CD4-positive, CD25-positive, alpha-beta regulatory T cell (primary cell): ENCODE measurements around the gene ISM1. TPM values are rescaled to one million over a fixed set of nuclear protein-coding genes. Genes with fewer than 3 reads are reported as not detected.

Source experiments
- ATAC-seq, 2 donors: fragments of 150-1000 bp; cut with Tn5 transposase; one replicate each; pipeline ENCODE4 v1.10.0; 2021; ENCODE audit warnings: low read depth in 2 of 2, moderate number of reproducible peaks in 2 of 2, moderate library complexity in 1 of 2
- DNase-seq, 3 donors: peaks; one replicate each; pipeline versions ENCODE4 v3.0.0 to v3.0.0-alpha.2; 2012 to 2022; ENCODE audit warnings: mixed read lengths in 1 of 3
- H3K27ac ChIP-seq: one replicate; pipeline ENCODE4 v1.7.0; 2013; ENCODE audit warnings: mild to moderate bottlenecking, low read length; ENCODE audit not compliant: insufficient read depth, poor library complexity, severe bottlenecking
- H3K27me3 ChIP-seq: one replicate; pipeline ENCODE4 v1.7.0; 2013; ENCODE audit warnings: low read length; ENCODE audit not compliant: control insufficient read depth, insufficient read depth
- H3K36me3 ChIP-seq: one replicate; pipeline ENCODE4 v1.7.0; 2013; ENCODE audit warnings: mild to moderate bottlenecking, low read length, moderate library complexity; ENCODE audit not compliant: control insufficient read depth, insufficient read depth
- H3K4me1 ChIP-seq: 2 replicates; pipeline ENCODE4 v1.7.0; 2013; ENCODE audit warnings: mild to moderate bottlenecking, low read length; ENCODE audit not compliant: insufficient read depth, control insufficient read depth, poor library complexity, severe bottlenecking
- H3K4me3 ChIP-seq: one replicate; pipeline ENCODE4 v1.7.0; 2013; ENCODE audit warnings: low read depth, mild to moderate bottlenecking, low read length, moderate library complexity
- H3K9me3 ChIP-seq, 2 experiments: 1 replicate in 1 of 2; 2 replicates in 1 of 2; pipeline ENCODE4 v1.7.0; 2013; ENCODE audit warnings: low read length in 2 of 2, mild to moderate bottlenecking in 1 of 2, moderate library complexity in 1 of 2; ENCODE audit not compliant: control insufficient read depth in 2 of 2
- H3K27ac Mint-ChIP-seq, 3 donors: one replicate each; pipeline ENCODE4 v1.8.0; 2020 to 2022; ENCODE audit warnings: mild to moderate bottlenecking in 3 of 3, mixed read lengths in 3 of 3, moderate library complexity in 2 of 3
- H3K27me3 Mint-ChIP-seq: one replicate; pipeline ENCODE4 v1.8.0; 2022; ENCODE audit warnings: mild to moderate bottlenecking, mixed read lengths
- H3K36me3 Mint-ChIP-seq: one replicate; pipeline ENCODE4 v1.8.0; 2020; ENCODE audit warnings: mixed read lengths
- H3K4me1 Mint-ChIP-seq, 4 donors: one replicate each; pipeline ENCODE4 v1.8.0; 2020 to 2022; ENCODE audit warnings: mixed read lengths in 4 of 4, mild to moderate bottlenecking in 1 of 4
- H3K4me3 Mint-ChIP-seq, 4 donors: one replicate each; pipeline ENCODE4 v1.8.0; 2020 to 2022; ENCODE audit warnings: mild to moderate bottlenecking in 4 of 4, mixed read lengths in 4 of 4, moderate library complexity in 3 of 4
- H3K9me3 Mint-ChIP-seq, 7 donors: one replicate each; pipeline ENCODE4 v1.8.0; 2020 to 2022; ENCODE audit warnings: mixed read lengths in 7 of 7, mild to moderate bottlenecking in 3 of 7, moderate library complexity in 2 of 7
- polyA plus RNA-seq, 4 donors: library from polyadenylated mRNA; unstranded; fragments of 300-500 nt; fragmentation: Illumina TruSeq; gene quantifications; one replicate each; pipeline ENCODE4 v1.2.3, GENCODE V29; 2021
- total RNA-seq: library from RNA; stranded (reverse); gene quantifications from one replicate; pipeline ENCODE4 v1.2.3, GENCODE V29; 2022

ISM1 gene
- 0.67 TPM for total RNA-seq
- polyA plus RNA-seq: 1 to 10 TPM in 1 of 4 donors, under 1 TPM in 3; 0.38 to 2.4 (median 0.67) TPM

DNA sequence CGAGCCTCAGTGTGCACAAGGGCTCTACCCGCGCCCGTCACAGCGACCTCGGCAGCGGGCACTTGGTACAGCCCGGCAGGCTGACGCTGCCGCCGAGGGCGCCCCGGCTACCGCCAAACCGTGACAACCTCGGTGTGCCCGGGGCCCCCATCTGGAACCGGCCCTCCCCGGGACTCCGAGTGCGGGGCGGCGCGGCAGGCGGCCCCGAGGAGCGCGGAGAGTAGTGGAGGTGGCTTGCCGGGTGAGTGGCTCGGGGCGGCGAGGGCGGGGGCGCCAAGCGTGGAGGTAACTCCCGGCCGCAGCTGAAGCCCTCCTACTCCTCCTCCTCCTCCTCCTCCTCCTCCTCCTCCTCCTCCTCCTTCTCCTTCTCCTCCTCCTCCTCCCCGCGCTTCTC is at the start of gene ISM1:
Gene ISM1, plus strand, starts transcription at position 371 of the 394 bp plus-strand sequence. CDS start 503 bp downstream, outside the sequence.
- Histone ChIP-seq H3K36me3 (no peaks in the 10 kb centered on the region), H3K4me1 (peaks cover 16% of the 10 kb centered on the region), H3K4me3 (no peak within 1 kb of the TSS), H3K27me3 (peaks cover 14% of the 10 kb centered on the region), H3K27ac (no peak within 1 kb of the TSS), H3K9me3 (no peaks in the 10 kb centered on the region)
- DNase-seq: peak in 2 of 3 donors; percentile 8 to 42
- H3K4me1 Mint-ChIP-seq: peaks cover 0 to 17% (median 9%) of the 10 kb centered on the region in 4 donors
- no peaks in the 10 kb centered on the region for H3K36me3 Mint-ChIP-seq
- H3K9me3 Mint-ChIP-seq: peaks cover 0 to 2% (median 0%) of the 10 kb centered on the region in 7 donors
- H3K4me3 Mint-ChIP-seq: peak within 1 kb of the TSS; percentile 82 to 92 (median 88)
- peak within 1 kb of the TSS in 2 of 3 donors; percentile 77 to 84 for H3K27ac Mint-ChIP-seq
- peaks cover 60% of the 10 kb centered on the region for H3K27me3 Mint-ChIP-seq
- ATAC-seq: peak; percentile 37 to 39

GRCh38 chr20:13173201-13173600 is 47.9 kb upstream of the ISM1 start:
- H3K27me3 ChIP-seq: no peaks in the 10 kb centered on the region
- Mint-ChIP-seq H3K27me3 (peaks cover 8% of the 10 kb centered on the region), H3K9me3 (peaks cover 0 to 4% (median 2%) of the 10 kb centered on the region in 7 donors), H3K4me1 (no peaks in the 10 kb centered on the region), H3K36me3 (no peaks in the 10 kb centered on the region), H3K27ac (no peak overlapping the region), H3K4me3 (no peak overlapping the region)
- H3K36me3 ChIP-seq: no peaks in the 10 kb centered on the region
- no peak overlapping the region for H3K27ac ChIP-seq
- H3K9me3 ChIP-seq: no peaks in the 10 kb centered on the region
- no peak overlapping the region for H3K4me3 ChIP-seq
- ATAC-seq (no peak), DNase-seq (no peak)
- no peaks in the 10 kb centered on the region for H3K4me1 ChIP-seq

DNA sequence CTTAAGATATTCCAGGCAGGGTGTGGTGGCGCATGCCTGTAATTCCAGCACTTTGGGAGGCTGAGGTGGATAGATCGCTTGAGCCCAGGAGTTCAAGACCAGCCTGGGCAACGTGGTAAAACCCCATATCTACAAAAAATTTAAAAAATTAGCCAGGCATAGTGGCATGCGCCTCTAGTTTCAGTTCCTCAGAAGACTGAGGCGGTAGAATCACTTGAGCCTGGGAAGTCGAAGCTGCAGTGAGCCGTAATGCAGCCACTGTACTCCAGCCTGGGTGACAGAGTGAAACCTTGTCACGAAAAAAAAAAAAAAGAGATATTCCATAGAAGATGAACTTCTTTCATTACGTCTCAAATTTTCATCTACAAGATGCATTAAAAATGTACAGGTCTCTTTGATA is 46.7 kb upstream of the ISM1 start:
- H3K4me1 Mint-ChIP-seq: no peaks in the 10 kb centered on the region
- no peaks in the 10 kb centered on the region for H3K4me1 ChIP-seq
- ATAC-seq: no peak
- H3K4me3 Mint-ChIP-seq: no peak overlapping the region
- H3K27ac ChIP-seq: no peak overlapping the region
- H3K36me3 ChIP-seq: no peaks in the 10 kb centered on the region
- H3K36me3 Mint-ChIP-seq: no peaks in the 10 kb centered on the region
- no peaks in the 10 kb centered on the region for H3K27me3 ChIP-seq
- no peak overlapping the region for H3K4me3 ChIP-seq
- no peak for DNase-seq
- H3K9me3 Mint-ChIP-seq: peaks cover 0 to 4% (median 2%) of the 10 kb centered on the region in 7 donors
- peaks cover 8% of the 10 kb centered on the region for H3K27me3 Mint-ChIP-seq
- H3K9me3 ChIP-seq: no peaks in the 10 kb centered on the region
- no peak overlapping the region for H3K27ac Mint-ChIP-seq

DNA sequence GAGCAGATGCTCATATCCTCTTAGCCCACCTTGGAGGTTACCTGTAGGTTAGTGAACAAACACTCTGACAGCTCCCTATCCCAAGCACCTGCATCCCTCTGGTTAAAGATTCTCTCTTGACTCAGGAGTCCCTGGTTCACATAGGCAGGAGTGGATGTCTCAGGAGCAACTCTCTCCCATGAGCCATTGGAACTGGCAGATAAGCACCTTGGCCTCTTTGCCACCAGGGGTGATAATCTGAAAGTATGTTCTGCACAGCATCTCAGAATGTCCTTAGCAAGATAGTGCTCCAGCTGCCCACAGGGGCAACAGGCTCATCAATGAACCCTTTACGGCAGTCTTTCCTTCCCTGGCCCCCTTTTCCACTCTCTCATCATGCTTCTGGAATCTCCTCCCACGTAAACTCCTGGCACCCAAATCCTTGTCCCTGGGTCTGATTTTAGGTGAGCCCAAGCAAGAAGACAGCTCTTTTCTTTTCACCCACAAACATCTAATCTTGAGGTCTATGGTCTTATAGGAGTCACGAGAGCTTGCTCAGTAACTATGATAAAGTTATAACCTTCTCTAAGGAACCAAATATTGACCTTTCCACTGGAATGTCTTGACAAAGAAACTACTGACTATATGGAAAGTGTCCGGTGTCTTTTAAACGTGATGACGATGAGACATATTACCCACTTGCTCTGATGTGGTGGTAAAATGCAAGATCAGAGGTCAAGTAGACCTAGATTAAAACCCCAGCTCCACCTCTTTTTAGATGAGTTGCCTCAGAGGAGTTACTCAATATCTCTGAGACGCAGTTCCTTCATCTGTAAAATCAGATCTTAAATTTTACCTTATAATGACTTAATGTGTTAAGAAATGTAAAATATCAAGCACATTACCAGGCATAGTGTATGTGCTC is 39.8 kb upstream of the ISM1 start:
- Histone ChIP-seq H3K4me3 (no peak overlapping the region), H3K4me1 (no peaks in the 10 kb centered on the region), H3K27ac (no peak overlapping the region), H3K36me3 (no peaks in the 10 kb centered on the region), H3K9me3 (no peaks in the 10 kb centered on the region), H3K27me3 (no peaks in the 10 kb centered on the region)
- Mint-ChIP-seq H3K4me1 (peaks cover 0 to 2% (median 0%) of the 10 kb centered on the region in 4 donors), H3K9me3 (peaks cover 0 to 11% (median 2%) of the 10 kb centered on the region in 7 donors), H3K4me3 (no peak overlapping the region), H3K27me3 (peaks cover 4% of the 10 kb centered on the region), H3K27ac (no peak overlapping the region), H3K36me3 (no peaks in the 10 kb centered on the region)
- no peak for ATAC-seq
- DNase-seq: no peak

DNA sequence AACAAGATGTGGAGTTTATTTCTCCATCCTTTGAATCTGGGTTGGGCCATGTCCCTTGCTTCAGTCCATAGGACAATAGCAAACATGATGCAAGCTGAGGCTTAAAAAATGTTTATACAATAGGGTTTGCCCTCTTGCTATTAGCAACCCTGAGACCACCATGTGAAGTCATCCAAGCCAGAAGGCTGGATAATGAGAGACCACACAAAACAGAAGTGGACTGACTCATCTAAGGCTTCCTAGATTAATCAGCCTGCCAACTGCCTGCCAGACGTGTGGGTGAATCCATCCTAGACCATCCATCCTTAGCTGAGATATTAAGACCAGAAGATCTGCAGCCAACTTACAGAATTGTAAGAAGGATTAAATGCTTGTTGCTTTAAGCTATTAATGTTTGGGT is 38.1 kb upstream of the ISM1 start:
- no peaks in the 10 kb centered on the region for H3K36me3 Mint-ChIP-seq
- H3K4me3 Mint-ChIP-seq: no peak overlapping the region
- Histone ChIP-seq H3K27me3 (no peaks in the 10 kb centered on the region), H3K27ac (no peak overlapping the region), H3K9me3 (no peaks in the 10 kb centered on the region), H3K4me1 (no peaks in the 10 kb centered on the region), H3K36me3 (no peaks in the 10 kb centered on the region), H3K4me3 (no peak overlapping the region)
- H3K4me1 Mint-ChIP-seq: peaks cover 0 to 2% (median 0%) of the 10 kb centered on the region in 4 donors
- H3K27me3 Mint-ChIP-seq: no peaks in the 10 kb centered on the region
- peaks cover 0 to 17% (median 3%) of the 10 kb centered on the region in 7 donors for H3K9me3 Mint-ChIP-seq
- no peak overlapping the region for H3K27ac Mint-ChIP-seq
- ATAC-seq (no peak), DNase-seq (no peak)

DNA sequence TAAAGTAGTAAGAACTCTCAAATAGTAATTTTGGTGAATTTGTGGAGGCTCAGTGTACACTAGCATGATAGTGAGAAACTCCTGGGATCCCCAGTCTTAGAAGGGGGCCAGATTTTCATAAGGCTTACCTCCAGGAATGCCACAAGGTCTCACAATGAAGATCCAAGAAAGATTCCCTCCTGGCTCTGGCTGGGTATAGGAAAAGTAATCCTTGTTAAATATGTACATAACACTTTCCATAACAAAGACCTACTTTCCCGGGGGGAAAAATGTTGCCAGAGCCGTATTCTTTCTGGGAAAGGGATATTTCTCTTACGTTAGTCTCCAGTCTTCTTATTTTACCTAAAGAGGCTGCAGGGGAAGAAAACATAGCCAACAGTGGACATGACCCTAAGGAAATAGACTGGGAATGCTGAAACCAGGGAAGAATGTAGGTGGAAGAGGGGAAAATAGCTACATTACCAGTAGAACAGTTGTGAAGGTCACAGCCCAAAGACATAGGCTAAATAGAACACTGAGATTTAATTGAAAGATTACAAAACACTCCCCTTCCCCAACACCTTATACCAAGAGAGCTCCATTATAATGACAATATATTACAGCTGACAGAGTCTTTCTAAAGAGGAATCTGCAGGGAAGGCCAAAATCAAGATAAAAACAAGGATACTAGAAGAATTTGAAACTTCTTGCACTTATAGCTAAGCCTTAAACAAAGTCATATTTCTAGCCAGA is 34.9 kb upstream of the ISM1 start:
- no peaks in the 10 kb centered on the region for H3K27me3 ChIP-seq
- ATAC-seq (no peak), DNase-seq (no peak)
- Mint-ChIP-seq H3K36me3 (no peaks in the 10 kb centered on the region), H3K27ac (no peak overlapping the region), H3K4me1 (peaks cover 0 to 1% (median 0%) of the 10 kb centered on the region in 4 donors), H3K9me3 (peaks cover 0 to 17% (median 3%) of the 10 kb centered on the region in 7 donors), H3K4me3 (no peak overlapping the region), H3K27me3 (peaks cover 4% of the 10 kb centered on the region)
- no peak overlapping the region for H3K27ac ChIP-seq
- no peak overlapping the region for H3K4me3 ChIP-seq
- no peaks in the 10 kb centered on the region for H3K4me1 ChIP-seq
- no peaks in the 10 kb centered on the region for H3K9me3 ChIP-seq
- H3K36me3 ChIP-seq: no peaks in the 10 kb centered on the region

GRCh38 chr20:13187899-13188298 is 33.2 kb upstream of the ISM1 start:
- Mint-ChIP-seq H3K27me3 (peaks cover 4% of the 10 kb centered on the region), H3K9me3 (peaks cover 0 to 17% (median 3%) of the 10 kb centered on the region in 7 donors), H3K4me1 (no peaks in the 10 kb centered on the region), H3K36me3 (no peaks in the 10 kb centered on the region), H3K27ac (no peak overlapping the region), H3K4me3 (no peak overlapping the region)
- DNase-seq: no peak
- no peaks in the 10 kb centered on the region for H3K36me3 ChIP-seq
- ATAC-seq: no peak
- no peak overlapping the region for H3K4me3 ChIP-seq
- H3K27ac ChIP-seq: no peak overlapping the region
- no peaks in the 10 kb centered on the region for H3K9me3 ChIP-seq
- no peaks in the 10 kb centered on the region for H3K27me3 ChIP-seq
- H3K4me1 ChIP-seq: no peaks in the 10 kb centered on the region
